ENCODE measurements around the gene HIP1.
"Not testable (repeated sequence)": the region's sequence is repeated elsewhere in the genome, so short reads cannot be mapped to it uniquely, and the experiment has no call there.

HIP1 gene

GRCh38 chr7:75702515-75702914 is 36.2 kb downstream of the HIP1 start:
- H3K4me3 ChIP-seq (ENCODE audit: low read depth, low read length): no peak overlapping the region
- TF ChIP-seq CTCF (IDR thresholded peaks at IDR 0.05; ENCODE audit: low read depth, low read length): no peak
- DNase-seq (ENCODE audit: low read depth): no peak

- no peak for DNase-seq (ENCODE audit: low read depth)
- no peak overlapping the region for H3K4me3 ChIP-seq (ENCODE audit: low read depth, low read length)
- TF ChIP-seq CTCF (IDR thresholded peaks at IDR 0.05; ENCODE audit: low read depth, low read length) (no peak), POLR2A (IDR thresholded peaks at IDR 0.05; ENCODE audit: extremely low read depth, insufficient read length) (no peak), MAX (IDR thresholded peaks at IDR 0.05; ENCODE audit: low read depth, low read length) (no peak), MYC (IDR thresholded peaks at IDR 0.05; ENCODE audit: low read depth, low read length) (no peak)
Observed at GRCh38 chr7:75699993-75700392, 38.7 kb downstream of the HIP1 start.

GRCh38 chr7:75698358-75698757 is 40.4 kb downstream of the HIP1 start:
- TF ChIP-seq POLR2A (IDR thresholded peaks at IDR 0.05; ENCODE audit: extremely low read depth, insufficient read length): no peak
- no peak for TF ChIP-seq MAX (IDR thresholded peaks at IDR 0.05; ENCODE audit: low read depth, low read length)
- TF ChIP-seq CTCF (IDR thresholded peaks at IDR 0.05; ENCODE audit: low read depth, low read length): no peak
- TF ChIP-seq MYC (IDR thresholded peaks at IDR 0.05; ENCODE audit: low read depth, low read length): no peak
- DNase-seq (ENCODE audit: low read depth): no peak
- no peak overlapping the region for H3K4me3 ChIP-seq (ENCODE audit: low read depth, low read length)

- no peak for TF ChIP-seq MYC (IDR thresholded peaks at IDR 0.05; ENCODE audit: low read depth, low read length)
- TF ChIP-seq CTCF (IDR thresholded peaks at IDR 0.05; ENCODE audit: low read depth, low read length): no peak
- TF ChIP-seq MAX (IDR thresholded peaks at IDR 0.05; ENCODE audit: low read depth, low read length): no peak
- TF ChIP-seq POLR2A (IDR thresholded peaks at IDR 0.05; ENCODE audit: extremely low read depth, insufficient read length): no peak
- DNase-seq (ENCODE audit: low read depth): no peak
- H3K4me3 ChIP-seq (ENCODE audit: low read depth, low read length): no peak overlapping the region
Observed at GRCh38 chr7:75696263-75697037, 42.3 kb downstream of the HIP1 start.

- TF ChIP-seq POLR2A (IDR thresholded peaks at IDR 0.05; ENCODE audit: extremely low read depth, insufficient read length): no peak
- TF ChIP-seq MAX (IDR thresholded peaks at IDR 0.05; ENCODE audit: low read depth, low read length): no peak
- no peak for TF ChIP-seq CTCF (IDR thresholded peaks at IDR 0.05; ENCODE audit: low read depth, low read length)
- TF ChIP-seq MYC (IDR thresholded peaks at IDR 0.05; ENCODE audit: low read depth, low read length): no peak
Observed at GRCh38 chr7:75694638-75695399, 43.9 kb downstream of the HIP1 start.

GRCh38 chr7:75693668-75694067 is 45.1 kb downstream of the HIP1 start:
- not testable (repeated sequence) for H3K4me3 ChIP-seq (ENCODE audit: low read depth, low read length); DNase-seq (ENCODE audit: low read depth)

More at GRCh38 chr7:75694638-75695399, 43.9 kb downstream of the HIP1 start:
- DNase-seq (ENCODE audit: low read depth): no peak
- no peak overlapping the region for H3K4me3 ChIP-seq (ENCODE audit: low read depth, low read length)
